Inflammatory macrophage (primary cell): ENCODE measurements around the gene HDAC8.
"Not testable (repeated sequence)": the region's sequence is repeated elsewhere in the genome, so short reads cannot be mapped to it uniquely, and the experiment has no call there.

Experiments
- DNase-seq, 2 donors: peaks; one replicate each; pipeline ENCODE4 v3.0.0-alpha.2; 2020 to 2022

Gene HDAC8

GRCh38 chrX:72460715-72461114 is 111.9 kb downstream of the HDAC8 start:
- no peak for DNase-seq

GRCh38 chrX:72449034-72449433 is 123.6 kb downstream of the HDAC8 start:
- DNase-seq = not testable (repeated sequence)

GRCh38 chrX:72440764-72441163 is 131.9 kb downstream of the HDAC8 start:
- DNase-seq = not testable (repeated sequence)

- DNase-seq = no peak
Measured at GRCh38 chrX:72436010-72436409, 136.6 kb downstream of the HDAC8 start.

GRCh38 chrX:72430405-72430968 is 142.2 kb downstream of the HDAC8 start:
- no peak for DNase-seq

- no peak for DNase-seq
Measured at GRCh38 chrX:72421797-72422196, 150.8 kb downstream of the HDAC8 start.

- no peak for DNase-seq
Measured at GRCh38 chrX:72409993-72410392, 162.7 kb downstream of the HDAC8 start.

GRCh38 chrX:72408885-72409284 is 163.8 kb downstream of the HDAC8 start:
- DNase-seq = no peak

GRCh38 chrX:72405136-72405535 is 167.5 kb downstream of the HDAC8 start:
- not testable (repeated sequence) for DNase-seq

- DNase-seq = no peak
Measured at GRCh38 chrX:72402614-72403013, 170.0 kb downstream of the HDAC8 start.

GRCh38 chrX:72399816-72400215 is 172.8 kb downstream of the HDAC8 start:
- DNase-seq = peak; percentile 33 to 50

- DNase-seq = no peak
Measured at GRCh38 chrX:72396117-72396516, 176.5 kb downstream of the HDAC8 start.

- peak in 1 of 2 donors; percentile 21 for DNase-seq
Measured at GRCh38 chrX:72395237-72395636, 177.4 kb downstream of the HDAC8 start.

- DNase-seq = peak; percentile 42 to 46
Measured at GRCh38 chrX:72394518-72395170, 178.0 kb downstream of the HDAC8 start.

GRCh38 chrX:72393836-72394517 is 178.7 kb downstream of the HDAC8 start:
- DNase-seq = no peak

GRCh38 chrX:72392816-72393800 is 179.5 kb downstream of the HDAC8 start:
- no peak for DNase-seq

- no peak for DNase-seq
Measured at GRCh38 chrX:72392042-72392441, 180.6 kb downstream of the HDAC8 start.

GRCh38 chrX:72387247-72387646 is 185.4 kb downstream of the HDAC8 start:
- no peak for DNase-seq

- peak; percentile 42 to 61 for DNase-seq
Measured at GRCh38 chrX:72382202-72382595, 190.4 kb downstream of the HDAC8 start.

- DNase-seq = peak; percentile 68 to 73
Measured at GRCh38 chrX:72381439-72382201, 191.0 kb downstream of the HDAC8 start.

GRCh38 chrX:72376124-72376523 is 196.5 kb downstream of the HDAC8 start:
- DNase-seq = no peak

GRCh38 chrX:72373136-72373535 is 199.5 kb downstream of the HDAC8 start:
- no peak for DNase-seq
